SH-SY5Y (cell line): ENCODE results near the gene HSF2BP.

Experiments
- GATA2 ChIP-seq: IDR thresholded peaks from 2 replicates; pipeline ENCODE4 v1.6.1; 2011; ENCODE audit warnings: mild to moderate bottlenecking, low read depth, low read length
- GATA3 ChIP-seq: IDR thresholded peaks from 2 replicates; pipeline ENCODE4 v1.6.1; 2011; ENCODE audit warnings: low read depth, mild to moderate bottlenecking, low read length, moderate library complexity

- TF ChIP-seq GATA2 (no peak), GATA3 (no peak)
Measured at GRCh38 chr21:43598416-43599120, 60.7 kb downstream of the HSF2BP start.
